Measurements from ENCODE around the gene NSL1. TPM values are rescaled to one million over a fixed set of nuclear protein-coding genes. Genes with fewer than 3 reads are reported as not detected.

Gene NSL1
- total RNA-seq, 1 donor from 2014 or later: 92.3 TPM

GRCh38 chr1:212677573-212677972 is 114.0 kb downstream of the NSL1 start:
- Histone ChIP-seq H3K9me3 (no peaks in the 10 kb centered on the region), H3K4me1 (no peaks in the 10 kb centered on the region), H3K27me3 (no peaks in the 10 kb centered on the region), H3K36me3 (no peaks in the 10 kb centered on the region), H3K27ac (no peak overlapping the region), H3K4me3 (no peak overlapping the region)
- no peak for DNase-seq (ENCODE audit: extremely low spot score in 2 of 2)
- intact Hi-C loops (cut with DNase I): loop anchor here (10.0 kb wide), 1 partner anchor 327 kb away; no protein-coding TSS in a partner anchor
- TF ChIP-seq POLR2A (IDR thresholded peaks at IDR 0.05): no peak

- H3K27me3 ChIP-seq: no peaks in the 10 kb centered on the region
- no peaks in the 10 kb centered on the region for H3K9me3 ChIP-seq
- no peak overlapping the region for H3K4me3 ChIP-seq
- DNase-seq (ENCODE audit: extremely low spot score in 2 of 2): no peak
- no peaks in the 10 kb centered on the region for H3K4me1 ChIP-seq
- TF ChIP-seq POLR2AphosphoS5 (IDR thresholded peaks at IDR 0.05; ENCODE audit: insufficient read depth in 1 of 2, low read depth in 1 of 2) (no peak), CTCF (IDR thresholded peaks at IDR 0.05) (no peak), POLR2A (IDR thresholded peaks at IDR 0.05) (no peak)
- no peak overlapping the region for H3K27ac ChIP-seq
- intact Hi-C loops (cut with DNase I): loop anchor here (10.0 kb wide), 1 partner anchor 328 kb away; no protein-coding TSS in a partner anchor
- no peaks in the 10 kb centered on the region for H3K36me3 ChIP-seq
Observed at GRCh38 chr1:212677136-212677535, 114.4 kb downstream of the NSL1 start.

Other genes starting within 250 kb of the NSL1 start
- gene ATF3, start 183.0 kb downstream of the NSL1 start, total RNA-seq: 34.9 TPM
- 7.9 TPM for gene BATF3, start 91.9 kb downstream of the NSL1 start, total RNA-seq
- 6.9 TPM for gene TATDN3, start 117 bp upstream of the NSL1 start, total RNA-seq
- not detected for gene SPATA45, start 55.9 kb upstream of the NSL1 start, total RNA-seq
- gene FLVCR1, start 66.5 kb upstream of the NSL1 start, total RNA-seq: 5.6 TPM
- gene VASH2, start 158.8 kb upstream of the NSL1 start, total RNA-seq: 4.2 TPM
- 55.2 TPM for gene ANGEL2, start 224.1 kb upstream of the NSL1 start, total RNA-seq